Stimulated activated CD8-positive, alpha-beta memory T cell treated with anti-CD3 and anti-CD28 coated beads, Interleukin-2, amount 100 ng/mL, for 48 hours (primary cell): ENCODE data around the gene VWA8.

ENCODE experiments used
- DNase-seq, 2 donors: peaks; one replicate each; pipeline ENCODE4 v3.0.0-alpha.2; 2020; ENCODE audit warnings: low read depth in 2 of 2

The VWA8 gene

DNA sequence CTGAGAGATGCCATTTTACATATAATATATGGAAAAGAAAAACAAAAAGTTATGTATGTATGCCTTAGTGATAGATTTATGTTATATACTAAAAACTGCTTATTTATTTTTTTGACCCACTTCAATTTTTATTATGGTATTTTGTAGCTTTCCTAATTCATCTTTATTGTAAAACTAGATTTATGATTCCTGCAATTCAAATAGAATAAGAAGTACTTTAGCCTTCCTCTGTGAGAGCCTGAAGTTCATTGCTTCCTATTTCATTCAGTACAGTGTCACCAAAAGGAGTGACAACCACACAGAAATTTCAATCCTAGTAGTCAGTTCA is 345.4 kb downstream of the VWA8 start:
- no peak for DNase-seq

DNA sequence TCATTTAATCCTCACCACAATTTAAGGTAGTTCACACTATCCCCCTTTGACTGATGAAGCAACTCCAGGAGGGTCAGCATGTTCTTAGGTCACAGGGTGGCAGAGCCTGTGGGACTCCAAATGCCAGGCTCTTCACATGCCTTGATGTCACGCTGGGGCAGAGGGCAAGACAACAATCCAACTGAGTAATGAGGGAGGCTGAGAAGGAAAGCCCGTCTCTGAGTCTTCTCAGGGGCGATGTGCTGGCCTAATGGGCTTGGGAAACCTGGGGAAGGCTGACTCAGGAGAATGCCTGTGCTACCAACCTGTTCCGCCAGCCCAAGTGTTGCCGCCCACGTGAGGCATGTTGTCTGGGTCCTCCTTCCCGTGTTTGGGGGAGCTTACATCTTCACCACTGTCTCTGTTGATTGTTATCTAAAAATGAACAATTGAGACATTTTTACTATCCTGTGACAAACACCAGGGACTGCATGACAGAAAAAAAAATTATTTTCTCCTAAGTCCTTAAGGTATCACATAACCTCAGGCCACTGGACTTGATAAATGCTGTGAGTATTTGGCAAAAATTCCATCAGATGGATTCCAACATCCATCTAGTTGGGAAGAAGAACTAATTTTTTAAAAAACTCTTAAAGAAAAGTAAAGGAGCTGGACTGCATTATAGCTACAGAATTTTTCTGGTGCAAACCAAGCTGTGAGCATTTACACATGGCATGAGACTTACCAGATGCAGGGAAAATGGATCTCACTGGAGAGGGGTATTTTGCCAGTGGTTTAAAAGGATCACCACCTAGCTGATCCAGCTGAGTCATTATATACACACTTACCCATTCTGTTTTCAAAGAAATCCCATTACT is 346.0 kb downstream of the VWA8 start:
- no peak for DNase-seq

DNA sequence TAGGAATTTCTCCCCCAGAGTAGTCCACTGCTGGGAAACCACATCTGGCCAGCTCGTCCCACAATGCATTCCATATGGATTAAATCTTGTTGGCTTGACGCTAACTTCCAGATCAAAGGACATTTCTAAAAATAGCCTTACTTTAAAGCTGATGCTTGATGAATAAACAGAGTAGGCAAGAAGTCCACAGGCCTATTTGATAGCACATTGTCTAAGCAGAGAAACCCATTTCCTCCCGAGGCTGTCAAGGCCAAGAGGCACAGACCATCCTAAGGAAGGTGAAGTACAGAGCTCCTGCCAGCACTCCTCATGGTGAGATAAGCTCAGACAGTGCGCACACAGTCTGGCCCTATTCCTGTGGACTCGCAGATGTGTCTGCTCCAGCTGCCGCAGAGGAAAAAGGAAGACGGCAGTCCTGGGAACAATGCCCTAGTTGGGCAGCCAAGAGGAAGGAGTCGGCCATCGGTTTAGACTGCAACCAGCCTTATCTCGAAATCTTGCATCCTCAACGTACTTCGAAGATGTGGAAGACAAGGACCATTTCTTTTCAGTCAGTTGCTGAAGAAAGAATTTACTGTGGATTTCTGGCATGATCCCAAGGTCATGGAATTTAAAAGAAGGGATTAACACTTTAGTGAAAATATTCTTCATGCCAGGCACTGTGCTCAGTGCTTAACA is 346.8 kb downstream of the VWA8 start:
- no peak for DNase-seq

DNA sequence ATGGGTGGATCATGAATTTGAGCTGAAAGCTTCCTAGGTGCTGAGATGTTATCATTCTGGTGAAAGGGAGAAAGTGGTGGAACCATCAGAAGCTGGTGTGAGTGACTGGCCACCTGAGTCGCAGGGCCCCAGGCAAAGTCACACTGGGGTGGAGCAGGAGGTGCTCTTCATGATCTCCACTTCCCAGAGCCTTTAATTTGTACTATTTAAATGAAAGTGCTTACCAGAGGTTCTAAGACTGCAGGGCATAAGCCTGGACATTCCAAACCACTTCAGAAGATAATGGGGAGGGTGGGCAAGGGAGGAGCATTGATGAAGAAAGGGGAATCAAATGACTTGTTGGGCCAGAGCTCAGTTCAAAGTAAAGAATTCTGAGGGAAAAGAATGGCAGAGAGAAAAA is 347.4 kb downstream of the VWA8 start:
- DNase-seq = no peak

DNA sequence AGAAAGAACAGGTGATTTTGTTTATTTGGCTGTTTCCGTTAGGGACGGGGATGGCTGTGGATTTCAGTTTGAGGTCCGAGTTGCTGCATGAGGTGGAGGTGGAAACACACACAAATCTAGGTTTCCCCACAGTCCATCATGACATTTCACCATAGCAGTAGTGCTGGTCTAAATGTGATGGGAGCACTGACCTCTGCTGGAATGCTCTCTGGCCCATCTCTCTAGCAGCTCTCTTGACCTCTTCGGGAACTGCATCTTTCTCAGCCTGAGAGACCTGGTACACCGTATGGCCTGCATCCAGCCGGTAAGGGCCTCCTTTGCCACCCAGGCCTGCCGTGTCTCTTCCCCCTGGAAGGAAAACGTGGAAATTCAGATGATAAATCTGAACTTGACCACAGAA is 349.5 kb downstream of the VWA8 start:
- DNase-seq = no peak

- DNase-seq = no peak
These were observed 350.5 kb downstream of the VWA8 start for GRCh38 chr13:41610404-41610803.

DNA sequence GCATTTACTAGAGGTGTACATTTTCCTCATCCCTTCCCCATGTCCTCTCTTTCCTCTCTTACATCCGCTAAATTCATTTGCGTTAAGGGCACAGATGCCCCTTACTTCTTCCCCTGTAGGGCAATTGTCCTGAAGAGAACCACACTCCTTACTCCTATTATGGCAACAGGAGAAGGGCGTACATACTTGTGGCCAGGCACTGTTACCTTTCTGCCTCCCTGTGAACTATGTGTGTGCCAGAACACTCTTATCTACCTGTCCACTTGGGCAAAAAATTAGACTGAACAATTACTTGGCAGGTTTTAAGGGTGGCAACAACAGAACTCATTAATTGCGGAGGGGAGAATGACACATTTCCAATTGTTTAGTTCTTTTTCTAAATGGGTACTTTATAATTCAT is 351.1 kb downstream of the VWA8 start:
- no peak for DNase-seq

- DNase-seq = no peak
These were observed 352.1 kb downstream of the VWA8 start for GRCh38 chr13:41608839-41609177.

DNA sequence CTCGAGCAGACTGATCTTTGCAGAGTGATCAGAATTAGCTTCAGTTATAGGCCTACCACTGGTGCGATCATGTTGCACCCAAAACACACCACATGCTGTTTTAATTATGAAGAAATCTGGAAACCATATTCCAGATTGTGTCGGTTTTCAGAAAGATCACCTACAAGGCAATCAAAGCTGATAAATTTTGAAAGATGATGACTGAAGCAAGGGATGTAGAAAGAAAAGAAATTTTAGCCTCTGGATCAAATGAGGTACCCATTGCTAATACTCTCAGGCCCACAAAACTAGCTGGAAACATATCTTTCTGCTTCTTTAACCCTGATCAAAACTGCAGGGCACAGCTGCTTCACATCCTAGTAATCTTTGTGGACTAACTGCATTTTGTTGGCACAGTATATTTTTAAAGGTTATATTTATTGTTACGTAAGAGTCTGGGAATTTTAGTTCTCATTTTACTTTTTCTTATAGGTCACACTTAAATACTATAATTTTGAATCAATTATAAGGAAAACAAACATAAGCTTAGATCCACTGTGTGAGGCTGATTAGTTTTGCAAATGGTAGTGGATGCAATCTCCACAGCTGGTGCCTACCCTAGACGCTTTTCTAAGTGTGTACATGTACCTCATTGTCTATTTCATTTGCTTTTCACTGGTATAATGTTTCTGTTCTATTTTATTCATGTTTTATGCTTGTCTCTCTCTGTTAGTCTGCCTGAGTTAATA is 352.6 kb downstream of the VWA8 start:
- DNase-seq = no peak

GRCh38 chr13:41606646-41607045 is 354.3 kb downstream of the VWA8 start:
- DNase-seq = no peak

DNA sequence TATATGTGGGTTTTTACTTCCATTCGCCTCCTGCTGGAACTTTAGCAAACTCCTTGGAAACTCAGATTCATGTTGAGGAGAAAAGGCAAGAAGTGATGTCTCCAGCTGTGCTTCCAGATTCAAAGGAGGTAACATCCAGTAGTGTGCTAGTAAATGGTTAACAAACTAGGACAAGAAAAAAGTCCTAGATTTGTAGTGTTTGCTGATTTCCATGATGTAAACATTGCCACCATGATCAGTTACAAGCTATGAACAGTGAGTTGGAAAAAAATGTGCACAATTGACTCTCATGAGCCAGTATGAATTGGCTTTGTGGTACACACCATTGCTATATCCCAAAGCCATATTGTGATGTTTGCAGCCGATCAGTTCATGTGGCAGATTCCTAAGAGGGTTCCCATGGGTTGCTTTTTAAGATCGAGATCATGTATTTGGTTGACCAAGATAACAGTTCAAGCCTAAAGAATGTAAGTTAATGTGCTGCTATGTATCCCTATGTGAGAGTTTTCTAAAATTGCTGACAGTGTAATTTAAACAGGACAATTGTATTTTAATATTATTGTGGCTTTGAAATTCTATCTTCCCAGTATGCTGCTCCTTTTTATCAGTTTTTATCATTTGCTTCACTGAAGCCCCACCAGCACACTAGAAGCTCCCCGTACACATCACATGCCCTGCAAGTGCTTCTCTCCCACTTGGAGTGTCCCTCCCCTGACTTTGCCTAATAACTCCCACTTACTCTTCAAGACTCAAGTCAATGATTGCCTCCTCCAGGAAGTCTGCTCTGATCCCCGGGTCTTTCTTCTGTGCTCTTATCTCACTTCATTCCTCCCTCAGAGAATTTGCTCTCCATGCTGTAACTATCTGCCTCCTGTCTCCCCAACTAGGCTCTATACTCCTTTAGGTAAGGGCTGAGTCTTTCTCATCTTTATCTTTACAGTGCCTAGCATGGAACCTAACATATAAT is 355.3 kb downstream of the VWA8 start:
- no peak for DNase-seq

DNA sequence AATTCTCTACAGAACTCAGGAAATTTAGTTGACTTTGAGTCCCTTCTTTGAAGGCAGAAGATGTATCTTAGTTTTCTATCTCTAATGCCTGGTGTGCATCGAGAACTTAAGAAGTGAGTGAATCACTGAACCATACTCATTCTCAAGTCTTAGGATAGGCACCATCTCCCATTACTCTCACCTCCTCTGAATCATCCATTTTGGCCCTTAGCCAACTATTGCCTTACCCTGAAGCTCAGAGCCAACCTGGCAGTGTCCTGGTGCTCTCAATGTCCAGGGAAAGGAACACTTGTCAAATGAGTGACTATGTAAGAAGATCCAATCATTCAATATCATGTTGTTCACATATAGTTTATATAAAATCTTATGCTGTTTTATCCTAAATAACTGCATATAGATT is 357.0 kb downstream of the VWA8 start:
- no peak for DNase-seq

DNA sequence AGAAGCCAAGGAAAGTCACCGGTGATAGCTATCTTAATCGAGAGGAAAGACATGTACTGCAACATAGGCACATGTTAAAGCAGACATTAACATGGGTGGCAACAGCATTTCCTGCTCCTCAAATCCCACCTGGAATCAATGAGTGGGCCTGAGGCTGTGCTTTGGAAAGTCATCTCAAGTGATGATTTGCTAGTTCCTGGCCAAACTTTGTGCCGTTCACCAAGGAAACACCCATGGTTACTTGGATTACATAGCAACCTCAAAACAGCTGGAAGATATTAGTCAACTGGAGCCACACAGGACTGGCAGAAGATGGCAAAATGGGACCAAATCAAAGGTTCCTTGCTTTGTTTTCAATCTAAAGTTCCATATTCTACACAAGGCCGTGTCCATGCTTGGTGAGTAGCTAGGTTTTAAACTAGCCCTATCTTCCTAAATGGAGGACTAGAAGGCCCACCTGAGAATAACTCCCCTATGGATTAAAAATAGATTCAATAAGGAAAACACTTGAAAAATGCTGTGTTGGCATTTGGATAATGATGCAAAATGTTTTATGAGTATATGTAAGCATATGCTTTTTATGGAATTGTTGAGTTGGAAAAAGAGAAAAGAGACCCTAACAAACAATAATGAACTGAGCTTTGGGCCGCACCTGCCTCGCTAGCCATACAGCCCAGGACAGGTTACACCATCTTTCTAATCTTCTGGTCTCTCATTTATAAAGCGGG is 359.0 kb downstream of the VWA8 start:
- no peak for DNase-seq

DNA sequence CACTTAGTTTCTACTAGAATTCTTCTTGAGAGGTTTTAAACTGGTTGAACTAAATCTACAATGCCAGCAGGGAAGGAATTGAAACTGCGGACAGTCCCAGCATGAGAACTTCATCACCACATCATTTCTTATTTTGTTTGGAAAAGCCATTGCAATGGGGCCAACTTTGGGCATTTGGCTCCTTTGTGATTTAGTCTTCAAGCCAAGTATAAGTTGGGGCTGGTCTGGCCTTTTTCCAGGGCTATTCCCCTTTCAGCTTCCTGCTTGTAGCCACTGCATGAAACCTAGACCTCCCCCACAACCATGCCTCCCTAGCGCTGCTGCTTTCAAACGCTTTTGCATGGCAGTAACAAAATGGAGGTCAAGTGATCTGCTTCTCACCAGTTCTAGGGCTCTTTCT is 361.3 kb downstream of the VWA8 start:
- DNase-seq = no peak

DNA sequence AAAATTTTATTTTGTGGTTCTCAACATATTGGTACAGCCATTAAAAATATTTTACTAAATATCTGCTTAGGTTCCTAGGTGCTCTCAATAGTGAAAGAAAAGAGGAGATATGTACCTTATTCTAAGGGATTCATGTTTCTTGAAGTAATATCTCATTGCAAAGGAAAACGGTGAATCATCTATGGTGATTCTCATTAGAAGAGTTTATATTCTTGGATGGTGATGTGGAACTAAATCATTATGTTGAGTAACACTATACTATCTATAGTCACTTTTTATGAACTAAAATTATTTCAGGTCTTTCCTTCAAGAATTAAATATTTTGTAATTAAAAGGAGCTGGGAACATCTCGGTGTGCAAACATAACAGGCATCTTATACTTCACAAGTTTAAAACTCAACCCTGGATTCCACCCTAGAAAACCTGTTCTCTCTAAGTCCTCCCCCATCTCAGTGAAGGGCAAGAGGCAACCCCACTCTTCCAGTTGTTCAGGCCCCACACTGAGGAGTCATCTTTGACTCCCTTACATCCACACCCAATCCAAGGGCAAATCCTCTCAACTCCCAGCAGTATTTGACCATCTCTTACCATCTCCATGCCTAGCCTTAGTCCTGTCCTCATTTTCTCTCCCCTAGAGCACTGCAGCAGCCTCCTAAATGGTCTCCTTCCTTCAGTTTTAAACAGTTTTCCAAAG is 363.4 kb downstream of the VWA8 start:
- no peak for DNase-seq

DNA sequence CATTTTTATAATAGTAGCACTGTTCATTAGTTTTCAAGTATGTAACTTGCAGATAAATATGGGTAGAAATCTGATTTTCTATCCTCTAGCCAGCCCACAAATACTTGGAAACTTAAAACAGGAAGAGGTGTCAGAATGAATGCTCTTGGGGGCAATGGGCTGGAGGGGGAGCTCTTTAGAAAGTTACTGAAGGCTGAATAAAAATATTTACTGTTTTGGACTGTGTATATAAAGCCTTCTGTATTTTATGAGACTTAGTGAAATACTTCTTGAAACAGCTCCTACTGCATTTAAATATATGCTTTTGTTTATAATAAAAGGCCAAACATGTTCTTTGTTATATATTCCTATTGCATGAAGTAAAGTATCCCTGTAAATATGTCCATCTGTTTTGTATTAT is 364.7 kb downstream of the VWA8 start:
- no peak for DNase-seq

DNA sequence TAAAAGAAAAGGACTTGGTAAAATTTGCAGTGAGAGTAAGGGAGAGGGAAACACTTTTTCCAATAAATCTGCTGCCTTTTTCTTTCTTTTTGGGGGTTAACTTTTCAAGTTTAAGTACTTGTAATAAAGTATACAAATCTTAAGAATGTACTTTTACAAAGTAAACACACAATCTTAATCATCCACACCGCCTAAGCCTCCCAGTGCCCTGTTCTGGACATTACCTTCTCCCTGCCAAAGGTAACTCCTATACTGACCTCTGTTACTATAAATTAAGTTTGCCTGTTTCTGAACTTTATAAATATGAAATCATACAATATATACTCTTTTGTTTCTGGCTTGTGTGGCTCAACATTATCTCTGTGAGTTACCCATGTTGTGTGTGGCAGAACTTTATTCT is 365.6 kb downstream of the VWA8 start:
- no peak for DNase-seq

GRCh38 chr13:41590643-41591042 is 370.3 kb downstream of the VWA8 start:
- DNase-seq = no peak

DNA sequence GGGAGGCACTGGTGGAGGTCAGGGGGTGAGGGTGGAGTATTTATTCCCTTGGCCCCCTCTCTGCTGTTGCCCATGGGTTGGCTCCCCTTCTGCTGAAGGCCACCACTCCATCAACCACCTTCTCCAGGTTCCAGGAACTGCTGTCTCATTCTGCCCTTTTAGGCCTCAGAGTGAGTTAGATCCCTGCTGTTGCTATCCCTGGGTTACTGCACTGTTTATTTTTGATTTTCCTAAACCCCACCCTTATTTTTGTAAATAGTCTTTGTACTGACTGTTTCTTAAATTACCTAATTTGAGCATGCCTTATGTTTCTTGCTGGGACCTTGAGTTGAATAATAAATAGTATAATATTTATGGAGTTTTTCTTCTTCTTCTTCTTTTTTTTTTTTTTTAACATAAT is 370.8 kb downstream of the VWA8 start:
- DNase-seq = no peak

- no peak for DNase-seq
These were observed 371.5 kb downstream of the VWA8 start for GRCh38 chr13:41589434-41589833.

DNA sequence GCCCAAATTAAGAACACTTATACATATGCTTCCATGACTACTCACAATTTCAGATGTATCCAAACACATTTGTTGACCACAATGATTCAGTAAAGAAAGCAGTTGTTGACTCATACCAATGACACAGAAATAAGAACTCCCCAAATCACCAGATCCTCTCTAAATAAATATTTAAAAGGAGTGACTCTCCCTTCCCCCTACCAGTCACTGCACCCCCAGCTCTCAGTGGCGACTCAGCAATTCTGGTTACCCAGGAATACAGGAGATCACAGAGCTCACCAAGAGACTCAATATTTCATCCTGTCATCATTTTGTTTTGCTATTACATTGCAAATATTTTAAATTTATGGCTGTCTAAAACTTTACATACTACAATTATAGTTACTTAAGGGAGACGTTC is 372.0 kb downstream of the VWA8 start:
- DNase-seq = peak; percentile 3 to 28
